ENCODE data around the gene SPIRE2. TPM values are rescaled to one million over a fixed set of nuclear protein-coding genes. Genes with fewer than 3 reads are reported as not detected.

The SPIRE2 gene
- total RNA-seq, 1 experiment from 2014 or later, result 21.7 TPM

DNA sequence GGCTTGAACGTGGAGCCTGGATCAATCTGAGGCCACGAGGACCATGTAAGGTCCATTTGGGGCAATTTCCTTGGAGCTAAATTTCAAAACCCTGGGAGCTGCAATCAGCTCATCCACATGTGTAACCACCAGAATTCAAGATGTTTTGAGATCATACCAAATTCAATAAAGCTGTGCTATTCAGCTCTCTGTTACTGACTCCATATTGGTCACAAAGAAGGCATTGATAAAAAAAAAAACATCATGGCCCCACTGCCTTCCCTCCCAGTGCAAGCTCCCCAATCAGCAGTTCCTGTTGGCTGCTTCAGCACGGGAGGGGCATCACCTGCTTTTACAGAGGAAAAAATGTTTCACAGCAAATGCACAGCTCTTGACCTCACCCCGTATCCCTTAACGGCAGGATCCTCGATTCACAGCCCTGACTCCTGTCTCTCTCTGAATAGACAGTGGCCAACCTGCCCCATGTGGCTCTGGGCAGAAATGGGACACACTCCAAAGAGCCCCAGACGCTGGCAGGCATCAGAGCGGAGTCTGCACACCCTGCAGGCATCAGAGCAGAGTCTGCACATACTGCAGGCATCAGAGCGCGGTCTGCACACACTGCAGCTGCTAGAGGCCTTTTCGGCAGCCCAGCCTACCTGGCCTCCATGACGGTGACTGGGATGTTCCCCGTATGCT is 48.9 kb upstream of the SPIRE2 start:
- no peaks in the 10 kb centered on the region for H3K4me1 ChIP-seq (ENCODE audit: control insufficient read depth, insufficient read depth, low read length)
- TF ChIP-seq CTCF (IDR thresholded peaks at IDR 0.05) (no peak), SIN3A (IDR thresholded peaks at IDR 0.05; ENCODE audit: borderline replicate concordance, insufficient read depth, low read depth, low read length) (no peak), POLR2AphosphoS5 (IDR thresholded peaks at IDR 0.05; ENCODE audit: low read depth, low read length) (no peak), TCF7L2 (IDR thresholded peaks at IDR 0.05; ENCODE audit: low read depth, low read length) (no peak)
- TF ChIP-seq, protein P1, sequence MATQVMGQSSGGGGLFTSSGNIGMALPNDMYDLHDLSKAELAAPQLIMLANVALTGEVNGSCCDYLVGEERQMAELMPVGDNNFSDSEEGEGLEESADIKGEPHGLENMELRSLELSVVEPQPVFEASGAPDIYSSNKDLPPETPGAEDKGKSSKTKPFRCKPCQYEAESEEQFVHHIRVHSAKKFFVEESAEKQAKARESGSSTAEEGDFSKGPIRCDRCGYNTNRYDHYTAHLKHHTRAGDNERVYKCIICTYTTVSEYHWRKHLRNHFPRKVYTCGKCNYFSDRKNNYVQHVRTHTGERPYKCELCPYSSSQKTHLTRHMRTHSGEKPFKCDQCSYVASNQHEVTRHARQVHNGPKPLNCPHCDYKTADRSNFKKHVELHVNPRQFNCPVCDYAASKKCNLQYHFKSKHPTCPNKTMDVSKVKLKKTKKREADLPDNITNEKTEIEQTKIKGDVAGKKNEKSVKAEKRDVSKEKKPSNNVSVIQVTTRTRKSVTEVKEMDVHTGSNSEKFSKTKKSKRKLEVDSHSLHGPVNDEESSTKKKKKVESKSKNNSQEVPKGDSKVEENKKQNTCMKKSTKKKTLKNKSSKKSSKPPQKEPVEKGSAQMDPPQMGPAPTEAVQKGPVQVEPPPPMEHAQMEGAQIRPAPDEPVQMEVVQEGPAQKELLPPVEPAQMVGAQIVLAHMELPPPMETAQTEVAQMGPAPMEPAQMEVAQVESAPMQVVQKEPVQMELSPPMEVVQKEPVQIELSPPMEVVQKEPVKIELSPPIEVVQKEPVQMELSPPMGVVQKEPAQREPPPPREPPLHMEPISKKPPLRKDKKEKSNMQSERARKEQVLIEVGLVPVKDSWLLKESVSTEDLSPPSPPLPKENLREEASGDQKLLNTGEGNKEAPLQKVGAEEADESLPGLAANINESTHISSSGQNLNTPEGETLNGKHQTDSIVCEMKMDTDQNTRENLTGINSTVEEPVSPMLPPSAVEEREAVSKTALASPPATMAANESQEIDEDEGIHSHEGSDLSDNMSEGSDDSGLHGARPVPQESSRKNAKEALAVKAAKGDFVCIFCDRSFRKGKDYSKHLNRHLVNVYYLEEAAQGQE (IDR thresholded peaks at IDR 0.05; ENCODE audit: insufficient read depth in 1 of 2, low read depth in 2 of 2, low read length in 1 of 2), result no peak
- in situ Hi-C loops (cut with HindIII; ENCODE audit: low pct_unique_long_range_greater_than_20kb, low sequenced_read_pairs) (no loop called here), intact Hi-C loops (cut with micrococcal nuclease; ENCODE audit: unreplicated experiment) (no loop called here)
- no peaks in the 10 kb centered on the region for H3K27me3 ChIP-seq (ENCODE audit: control insufficient read depth, insufficient read depth, low read length)
- no peaks in the 10 kb centered on the region for H3K9me3 ChIP-seq (ENCODE audit: control insufficient read depth, insufficient read depth, low read depth, low read length)
- no peak overlapping the region for H3K4me3 ChIP-seq (ENCODE audit: low read depth in 2 of 2, low read length in 2 of 2)
- ChIA-PET POLR2A (no interaction called here), CTCF (no interaction called here)
- peaks cover 2% of the 10 kb centered on the region; the same call in 1 of the 2 replicates for H3K36me3 ChIP-seq (ENCODE audit: control insufficient read depth, insufficient read depth, low read length)
- BruUV-seq (replicated peaks), result no TSS peak
- ATAC-seq (no peak), DNase-seq (ENCODE audit: low read depth, low spot score) (no peak)
- no peak overlapping the region for H3K27ac ChIP-seq (ENCODE audit: low read length)

DNA sequence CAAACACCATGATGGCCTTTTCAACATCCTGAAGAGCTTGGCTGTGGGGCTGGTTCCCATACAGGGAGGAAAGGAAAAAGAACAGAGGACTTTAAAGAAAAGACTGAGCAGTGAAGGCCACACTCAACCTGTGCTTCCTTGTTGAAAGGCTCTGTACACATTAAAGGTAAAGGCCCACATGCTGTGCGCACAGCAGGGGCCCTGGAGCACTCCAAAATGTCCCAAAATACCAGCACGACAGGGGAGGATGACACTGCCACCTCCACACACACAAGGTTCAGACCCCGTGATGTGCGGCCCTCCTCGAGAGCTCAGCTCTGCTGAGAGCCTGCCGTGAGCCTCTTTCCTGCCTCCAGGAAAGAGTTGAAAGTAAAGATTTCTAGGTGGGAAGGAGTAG is 48.4 kb upstream of the SPIRE2 start:
- ChIA-PET POLR2A (no interaction called here), CTCF (no interaction called here)
- Histone ChIP-seq H3K27ac (ENCODE audit: low read length) (no peak overlapping the region), H3K36me3 (ENCODE audit: control insufficient read depth, insufficient read depth, low read length) (peaks cover 2% of the 10 kb centered on the region; the same call in 1 of the 2 replicates), H3K4me1 (ENCODE audit: control insufficient read depth, insufficient read depth, low read length) (no peaks in the 10 kb centered on the region), H3K27me3 (ENCODE audit: control insufficient read depth, insufficient read depth, low read length) (no peaks in the 10 kb centered on the region), H3K4me3 (ENCODE audit: low read depth in 2 of 2, low read length in 2 of 2) (no peak overlapping the region), H3K9me3 (ENCODE audit: control insufficient read depth, insufficient read depth, low read depth, low read length) (no peaks in the 10 kb centered on the region)
- no peak for DNase-seq (ENCODE audit: low read depth, low spot score)
- in situ Hi-C loops (cut with HindIII; ENCODE audit: low pct_unique_long_range_greater_than_20kb, low sequenced_read_pairs) (no loop called here), intact Hi-C loops (cut with micrococcal nuclease; ENCODE audit: unreplicated experiment) (no loop called here)
- ATAC-seq, result no peak
- no TSS peak for BruUV-seq (replicated peaks)
- TF ChIP-seq TCF7L2 (IDR thresholded peaks at IDR 0.05; ENCODE audit: low read depth, low read length) (no peak), CTCF (IDR thresholded peaks at IDR 0.05) (no peak)

All from Panc1 (cell line).